Mammary epithelial cell (primary cell): ENCODE results near the gene ANKLE2.

Experiments used
- CTCF ChIP-seq, 2 donors: IDR thresholded peaks in 1 of 2; conservative IDR thresholded peaks in 1 of 2; 2 replicates each; pipeline ENCODE4 v1.5.1; 2011 to 2012; ENCODE audit warnings: inconsistent platforms in 2 of 2, low read length in 2 of 2, mild to moderate bottlenecking in 2 of 2, control low read depth in 1 of 2, low read depth in 1 of 2; ENCODE audit not compliant: insufficient read depth in 1 of 2; ENCODE audit errors: extremely low read depth in 1 of 2
- EZH2 ChIP-seq: IDR thresholded peaks from 2 replicates; pipeline ENCODE4 v1.6.1; 2012; ENCODE audit warnings: low read length, inconsistent platforms, borderline replicate concordance

GRCh38 chr12:132741620-132742019 is 20.0 kb downstream of the ANKLE2 start:
- TF ChIP-seq CTCF (conservative IDR thresholded peaks at IDR 0.05 in 1 of 2, IDR thresholded peaks at IDR 0.05 in 1 of 2; ENCODE audit: extremely low read depth in 1 of 2, insufficient read depth in 1 of 2, low read depth in 1 of 2, low read length in 2 of 2) (no peak), EZH2 (no peak)
